ENCODE results near the gene ADGRF1. TPM values are rescaled to one million over a fixed set of nuclear protein-coding genes. Genes with fewer than 3 reads are reported as not detected.
"Not testable (repeated sequence)": the region's sequence is repeated elsewhere in the genome, so short reads cannot be mapped to it uniquely, and the experiment has no call there.

ADGRF1 gene
- total RNA-seq (2014; rRNA removed) (82.6 and 104 TPM in 2 replicates), Bru-seq, nascent RNA (percentile 99 among the genes with signal in this experiment), BruChase-seq, experiment 1, labeled RNA remaining after a 6-hour chase (percentile 96 among the genes with signal in this experiment), BruChase-seq, experiment 2, labeled RNA remaining after a 2-hour chase (percentile 99 among the genes with signal in this experiment)
- long read RNA-seq, full-length matches to known transcripts: 293 of 714 reads
- long read RNA-seq, partial matches to known transcripts: 215 of 714 reads
- long read RNA-seq, other reads (novel, unspliced or antisense): 206 of 714 reads

GRCh38 chr6:47042275-47042791 is at the start of gene ADGRF1:
Gene ADGRF1 (minus strand): TSS chr6:47042332. CDS start chr6:47029061, 13,271 bp downstream.
- TF ChIP-seq EZH2 (IDR thresholded peaks at IDR 0.05; ENCODE audit: low read length, unreplicated experiment) (no peak), CTCF (conservative IDR thresholded peaks at IDR 0.05; ENCODE audit: low read depth, low read length) (no peak), EZH2phosphoT487 (IDR thresholded peaks at IDR 0.05; ENCODE audit: borderline replicate concordance, low read length) (no peak)
- Histone ChIP-seq H3K9ac (ENCODE audit: low read length) (peak within 1 kb of the TSS; percentile 85), H3K4me1 (ENCODE audit: insufficient read depth, low read length) (peaks cover 64% of the 10 kb centered on the region), H4K20me1 (ENCODE audit: low read length) (no peaks in the 10 kb centered on the region; the same call in 1 of the 2 replicates), H3K27ac (ENCODE audit: low read length) (peak within 1 kb of the TSS; percentile 95), H3K9me2 (replicated peaks; ENCODE audit: low read length) (no peaks in the 10 kb centered on the region), H3K36me3 (ENCODE audit: low read depth, low read length) (peaks cover 9% of the 10 kb centered on the region), H3K4me3 (ENCODE audit: low read length) (peak within 1 kb of the TSS; percentile 72), H3K79me2 (ENCODE audit: low read length) (peaks cover 62% of the 10 kb centered on the region), H3K27me3 (ENCODE audit: low read length) (no peaks in the 10 kb centered on the region), H3K4me2 (ENCODE audit: low read length) (peak within 1 kb of the TSS; percentile 92), H2AFZ (ENCODE audit: low read length) (no peak within 1 kb of the TSS), H3K9me3 (ENCODE audit: low read length) (no peaks in the 10 kb centered on the region), H3F3A (ENCODE audit: low read length, unreplicated experiment) (peaks cover 20% of the 10 kb centered on the region)
- no TSS peak for BruUV-seq (replicated peaks)
- DNase-seq (peak; percentile 91), ATAC-seq (peak; percentile 48)
- ChIA-PET POLR2A (ENCODE audit: unreplicated experiment) (interaction anchor here (0.6 to 1.1 kb wide), 5 partner anchors 56 to 1695 kb away, joined by 3 to 10 read pairs (median 4); no protein-coding TSS in a partner anchor), CTCF (interaction anchor here (0.9 to 1.1 kb wide), 2 partner anchors 52 to 152 kb away, joined by 3 read pairs; no protein-coding TSS in a partner anchor)
- intact Hi-C loops (cut with micrococcal nuclease): loop anchor here (5.0 to 10.0 kb wide), 3 partner anchors 265 to 628 kb away; partner anchors contain the start of gene TNFRSF21

GRCh38 chr6:47090881-47091280 is 48.7 kb upstream of the ADGRF1 start:
- H3K4me3 ChIP-seq (ENCODE audit: low read length): no peak overlapping the region
- BruUV-seq (replicated peaks): no TSS peak
- no peaks in the 10 kb centered on the region for H3K79me2 ChIP-seq (ENCODE audit: low read length)
- no peak overlapping the region for H3K9ac ChIP-seq (ENCODE audit: low read length)
- H4K20me1 ChIP-seq (ENCODE audit: low read length): no peaks in the 10 kb centered on the region
- POLR2A ChIA-PET (ENCODE audit: unreplicated experiment): no interaction called here
- H3K36me3 ChIP-seq (ENCODE audit: low read depth, low read length): no peaks in the 10 kb centered on the region
- CTCF ChIA-PET: no interaction called here
- no peaks in the 10 kb centered on the region for H3K9me3 ChIP-seq (ENCODE audit: low read length)
- no peaks in the 10 kb centered on the region for H3K27me3 ChIP-seq (ENCODE audit: low read length)
- TF ChIP-seq CTCF (conservative IDR thresholded peaks at IDR 0.05; ENCODE audit: low read depth, low read length): no peak
- TF ChIP-seq EZH2 (IDR thresholded peaks at IDR 0.05; ENCODE audit: low read length, unreplicated experiment): no peak
- TF ChIP-seq EZH2phosphoT487 (IDR thresholded peaks at IDR 0.05; ENCODE audit: borderline replicate concordance, low read length): no peak
- H3K4me2 ChIP-seq (ENCODE audit: low read length): no peak overlapping the region
- intact Hi-C loops (cut with micrococcal nuclease): loop anchor here (5.0 kb wide), 1 partner anchor 34 kb away; no protein-coding TSS in a partner anchor
- H2AFZ ChIP-seq (ENCODE audit: low read length): no peak overlapping the region
- no peaks in the 10 kb centered on the region for H3F3A ChIP-seq (ENCODE audit: low read length, unreplicated experiment)
- H3K9me2 ChIP-seq (replicated peaks; ENCODE audit: low read length): no peaks in the 10 kb centered on the region
- DNase-seq: no peak
- peaks cover 24% of the 10 kb centered on the region for H3K4me1 ChIP-seq (ENCODE audit: insufficient read depth, low read length)
- no peak for ATAC-seq
- H3K27ac ChIP-seq (ENCODE audit: low read length): no peak overlapping the region

- H3K9me2 ChIP-seq (replicated peaks; ENCODE audit: low read length); POLR2A ChIA-PET (ENCODE audit: unreplicated experiment); BruUV-seq (replicated peaks); ATAC-seq; intact Hi-C loops (cut with micrococcal nuclease); H3K27me3 ChIP-seq (ENCODE audit: low read length); H3K4me3 ChIP-seq (ENCODE audit: low read length); H4K20me1 ChIP-seq (ENCODE audit: low read length); H2AFZ ChIP-seq (ENCODE audit: low read length); CTCF ChIA-PET; H3K9me3 ChIP-seq (ENCODE audit: low read length); H3K79me2 ChIP-seq (ENCODE audit: low read length); H3K36me3 ChIP-seq (ENCODE audit: low read depth, low read length); DNase-seq; H3K9ac ChIP-seq (ENCODE audit: low read length); H3F3A ChIP-seq (ENCODE audit: low read length, unreplicated experiment); H3K27ac ChIP-seq (ENCODE audit: low read length); H3K4me2 ChIP-seq (ENCODE audit: low read length): not testable (repeated sequence)
- H3K4me1 ChIP-seq (ENCODE audit: insufficient read depth, low read length): peaks cover 11% of the 10 kb centered on the region
Observed at GRCh38 chr6:47089473-47089872, 47.3 kb upstream of the ADGRF1 start.

Measured in PC-3 (cell line).